GDM1 (cell line): Measurements from ENCODE around the gene RASSF4.

Experiments
- DNase-seq: peaks from one replicate; lab custom pipeline; 2025; lab: John Stamatoyannopoulos, UW

RASSF4 gene

DNA sequence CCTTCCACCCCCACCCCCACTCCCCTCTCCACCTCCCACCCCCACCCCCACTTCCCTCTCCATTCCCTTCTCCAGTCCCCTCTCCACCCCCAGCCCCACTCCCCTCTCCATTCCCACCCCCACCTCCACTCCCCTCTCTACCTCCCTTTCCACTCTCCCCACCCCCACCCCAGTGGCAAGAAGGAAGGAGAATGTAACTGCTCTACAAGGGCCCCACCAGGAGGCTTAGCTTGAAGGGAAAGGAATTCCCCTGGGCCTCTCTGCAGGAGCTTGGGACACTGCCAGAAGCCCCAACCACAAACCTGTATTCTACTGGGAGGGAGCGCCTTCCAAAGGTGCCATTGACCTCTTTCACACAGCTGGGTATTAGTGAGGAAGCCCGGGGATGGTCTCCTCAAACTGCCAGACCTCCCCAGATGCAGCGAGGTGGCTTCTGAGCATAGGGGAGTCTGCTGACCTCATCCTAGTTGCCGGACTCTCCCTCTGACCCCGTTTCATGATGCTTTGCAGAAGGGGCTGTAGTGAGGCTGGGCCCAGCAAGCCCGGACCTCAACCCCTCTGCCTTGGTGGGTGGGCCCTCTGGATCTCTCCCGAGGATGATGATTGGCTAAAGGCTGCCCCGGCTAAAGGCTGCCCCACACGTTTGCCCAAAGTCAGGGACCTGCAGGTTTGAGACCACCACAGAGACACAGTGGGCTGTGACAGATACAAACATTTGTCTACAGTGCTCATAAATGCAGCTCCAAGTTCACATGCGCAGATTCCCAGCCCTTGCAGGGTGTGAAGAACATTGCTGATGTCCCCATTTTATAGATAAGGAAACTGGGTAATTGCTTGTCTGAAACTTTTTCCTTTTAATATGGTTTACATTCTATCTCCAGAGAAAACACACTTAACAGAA is 16.1 kb downstream of the RASSF4 start:
- no peak for DNase-seq

DNA sequence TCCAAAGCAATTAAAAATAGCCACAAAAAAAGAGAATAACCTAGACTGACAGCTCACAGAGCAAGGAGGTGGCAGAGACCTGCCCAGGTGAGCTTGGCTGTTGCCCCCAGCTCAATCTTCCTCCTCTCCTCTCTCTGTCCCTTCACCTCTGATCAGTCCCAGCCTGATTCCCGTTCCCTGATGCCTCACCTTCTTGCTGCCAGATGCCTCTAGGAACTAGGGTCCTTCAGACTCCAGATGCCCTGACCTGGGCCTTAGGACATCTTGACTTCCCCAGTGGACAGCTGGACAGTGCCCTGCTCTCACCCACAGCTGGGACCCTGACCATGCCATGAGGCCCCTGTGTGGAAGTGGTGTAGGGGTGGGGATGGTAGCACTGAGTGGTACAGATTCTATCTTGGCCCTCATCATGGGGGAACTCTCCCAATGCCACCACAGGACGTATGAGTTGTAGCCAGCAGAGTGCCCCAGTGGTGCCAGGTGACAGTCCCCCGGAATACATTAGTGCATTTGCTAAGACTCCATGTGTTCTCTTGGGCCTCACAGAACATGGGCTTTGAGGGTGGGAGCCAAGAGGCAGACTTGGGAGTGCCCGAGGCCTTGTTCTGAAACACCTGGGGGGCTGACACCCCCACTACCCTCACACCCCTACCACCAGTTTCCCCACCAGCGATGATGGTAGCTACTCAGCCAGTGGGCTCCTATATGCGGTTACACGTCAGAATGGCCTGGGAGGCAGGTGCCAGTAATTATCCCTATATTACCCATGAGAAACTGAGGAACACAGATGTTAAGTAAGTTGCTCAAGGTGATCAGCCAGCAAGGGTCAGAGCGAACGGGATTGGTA is 17.0 kb downstream of the RASSF4 start:
- no peak for DNase-seq

DNA sequence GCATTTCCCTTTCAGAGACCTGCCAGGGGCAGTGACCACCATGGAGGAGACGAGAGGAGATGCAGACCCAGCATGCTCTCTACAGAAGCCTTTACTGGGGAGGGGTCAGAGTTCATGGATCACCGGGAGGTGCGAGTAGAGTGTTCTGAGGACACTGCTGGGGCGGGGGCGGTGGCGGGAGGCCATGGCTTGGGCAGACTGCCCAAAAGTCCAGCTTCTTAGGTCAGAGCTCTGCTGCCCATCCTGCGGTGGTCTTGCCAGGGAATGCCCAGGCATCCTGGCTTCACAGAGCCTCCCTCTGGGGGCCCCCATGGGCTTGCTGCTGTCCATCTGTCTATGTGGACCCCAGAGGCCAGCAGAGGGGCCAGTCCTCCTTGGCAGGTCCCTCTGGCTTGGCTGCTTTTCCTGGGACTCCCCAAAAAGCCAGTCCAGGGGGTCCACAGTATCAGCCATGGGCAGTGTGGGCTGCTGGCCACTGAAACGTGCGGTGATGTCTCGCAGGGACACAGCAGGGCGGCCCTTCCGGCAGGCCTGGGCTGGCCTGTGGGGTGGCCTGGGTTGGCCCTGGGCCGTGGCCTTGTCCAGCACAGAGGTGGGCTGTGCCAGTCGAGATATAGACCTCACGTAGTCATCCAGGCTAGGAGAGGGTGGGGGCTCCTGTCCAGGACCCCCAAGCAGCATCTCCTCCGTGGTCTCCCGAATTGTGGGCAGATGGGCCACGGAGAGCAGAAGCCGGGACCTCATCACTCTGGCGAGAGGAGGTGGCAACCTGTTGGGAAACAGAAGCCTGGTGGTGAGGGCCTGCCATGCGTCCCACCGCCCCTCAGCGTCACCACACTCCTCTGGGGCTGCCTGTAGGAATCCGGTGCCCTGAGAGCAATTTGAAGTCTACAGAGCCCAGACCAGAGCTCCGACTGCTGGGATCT is 17.9 kb downstream of the RASSF4 start:
- no peak for DNase-seq

DNA sequence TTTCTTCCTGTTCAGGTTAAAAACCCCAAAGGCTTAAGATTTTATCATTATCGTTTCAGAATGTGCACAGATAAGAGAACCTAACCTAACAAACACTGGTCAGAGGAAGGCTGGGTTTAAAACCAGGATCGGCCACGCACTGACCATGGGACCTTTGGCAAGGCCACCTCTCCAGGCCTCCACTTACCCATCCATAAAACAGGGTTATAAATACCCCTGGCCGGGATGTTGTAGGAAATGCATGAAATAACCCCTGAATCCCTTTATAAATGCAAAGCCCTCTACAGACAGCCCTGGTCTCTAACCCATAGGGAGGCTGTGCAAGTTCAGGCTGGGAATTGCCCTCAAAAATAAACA is 18.6 kb downstream of the RASSF4 start:
- no peak for DNase-seq

DNA sequence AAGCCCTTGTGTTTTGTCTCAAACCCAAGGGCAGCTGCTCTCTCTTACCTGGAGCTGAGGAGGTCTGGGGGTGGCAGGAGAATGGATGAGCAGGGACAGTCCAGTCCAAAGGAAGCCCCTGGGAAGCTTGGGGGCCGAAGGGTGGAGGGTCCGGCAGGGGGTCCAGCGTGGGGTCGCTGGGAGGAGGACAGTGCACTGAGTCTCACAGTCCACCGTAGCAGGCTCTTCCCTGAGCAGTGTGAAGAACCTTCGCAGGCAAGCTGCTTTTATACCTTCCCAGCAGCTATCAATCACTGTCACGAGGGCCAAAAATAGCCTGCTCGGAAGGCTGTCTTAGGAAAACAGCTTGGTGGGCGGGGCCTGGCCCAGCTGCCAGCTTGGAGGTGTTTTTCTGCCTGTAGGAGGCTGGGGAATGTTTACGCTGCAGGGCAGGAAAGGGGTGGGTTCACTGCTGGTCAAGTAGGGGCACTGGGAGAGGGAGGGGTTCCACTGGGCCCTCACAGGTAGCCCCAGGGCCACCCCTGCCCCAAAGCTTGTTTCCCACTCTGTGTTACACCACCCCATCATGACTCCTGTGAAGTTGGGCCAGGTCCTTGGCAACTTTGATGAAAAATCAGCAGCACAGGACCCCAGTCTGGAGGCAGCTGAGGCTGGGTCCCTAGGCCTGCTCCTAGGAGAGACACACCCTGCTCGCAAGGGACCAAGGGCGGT is 19.1 kb downstream of the RASSF4 start, which contains the start of gene DEPP1:
Gene DEPP1 (minus strand): TSS at position 240 of the 711 bp plus-strand sequence. CDS start 779 bp downstream, outside the sequence.
- peak; percentile 56 for DNase-seq

DNA sequence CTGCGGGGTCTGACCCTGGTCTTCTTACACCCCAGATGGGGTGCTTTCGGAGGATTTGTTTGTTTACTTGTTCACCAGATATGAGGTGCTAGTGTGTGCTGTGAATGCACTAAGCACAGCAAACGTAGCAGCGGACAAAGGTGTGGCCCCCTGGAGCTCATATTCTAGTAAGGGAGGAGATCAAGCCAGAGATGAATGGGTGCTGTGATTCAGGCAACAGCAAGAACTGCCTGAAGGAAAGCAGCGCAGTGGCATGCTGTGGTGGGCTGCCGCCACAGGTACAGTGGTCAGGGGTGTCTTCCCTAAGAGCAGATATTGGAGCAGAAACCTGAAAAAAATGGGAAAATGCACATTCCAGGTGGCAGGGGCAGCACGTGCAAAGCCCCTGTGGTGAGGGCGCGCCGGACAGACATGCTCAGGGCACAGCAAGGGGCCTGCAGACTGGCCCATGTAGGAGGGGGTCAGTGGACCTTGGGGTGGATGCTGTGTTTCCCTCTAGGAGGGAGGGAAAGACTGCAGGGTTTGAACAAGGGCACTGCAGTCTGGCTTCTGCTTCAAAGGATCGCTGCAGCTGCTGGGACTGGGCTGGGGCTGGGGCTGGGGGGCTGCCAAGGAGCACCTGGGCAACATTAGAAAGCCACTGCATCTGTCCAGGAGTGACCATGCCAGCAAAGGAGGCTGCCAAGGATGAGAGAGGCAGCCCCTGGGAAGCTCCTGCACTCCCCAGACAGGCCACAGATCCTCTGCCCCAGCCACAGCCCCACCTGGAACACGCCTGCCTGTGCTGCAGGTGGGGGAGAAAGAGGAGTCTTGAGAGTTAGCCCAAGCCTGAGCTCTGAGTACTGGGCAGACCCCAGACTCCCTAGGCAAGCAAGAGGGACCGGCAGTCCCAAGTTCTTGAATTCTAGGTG is 19.9 kb downstream of the RASSF4 start:
- no peak for DNase-seq

DNA sequence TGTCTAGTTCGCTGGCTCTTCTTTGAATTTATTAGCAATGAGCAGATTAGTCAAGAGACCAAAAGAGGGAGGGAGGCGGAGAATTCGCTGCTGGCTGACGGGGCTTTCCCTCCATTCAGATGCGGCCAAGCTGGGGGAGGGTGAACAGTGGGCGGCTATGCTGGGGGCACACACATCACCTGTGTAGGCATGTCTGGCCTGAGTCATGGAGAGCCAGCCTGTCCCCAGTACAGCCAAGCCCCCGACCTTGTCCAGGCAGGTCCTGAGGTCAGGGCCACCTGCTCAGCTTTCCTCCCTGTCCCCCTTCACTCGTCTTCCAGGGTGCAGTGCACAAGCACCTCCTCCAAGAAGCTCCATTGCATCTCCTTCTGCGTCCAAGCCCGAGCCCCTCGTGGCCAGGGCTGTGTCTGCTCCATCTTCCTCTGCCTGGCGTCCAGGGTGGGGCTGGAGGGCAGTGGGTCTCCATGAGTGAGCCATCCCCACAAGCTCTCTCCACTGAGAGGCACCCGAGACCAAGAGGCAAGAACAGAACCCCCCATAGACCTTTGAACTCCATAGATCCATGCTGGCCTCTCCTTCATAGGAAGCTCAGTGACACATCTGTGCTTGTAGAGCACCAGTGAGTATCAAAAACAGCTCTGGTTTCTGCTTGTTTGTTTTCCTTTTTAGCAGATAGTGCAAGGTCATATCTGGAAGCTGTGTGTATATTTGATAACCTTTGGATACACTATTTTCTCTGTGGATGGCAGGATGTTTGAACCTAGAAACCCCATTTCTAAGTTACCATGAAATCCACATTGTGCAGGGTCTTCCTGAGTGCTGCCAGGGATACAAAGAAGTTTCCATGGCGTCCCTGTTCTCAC is 20.9 kb downstream of the RASSF4 start:
- no peak for DNase-seq

DNA sequence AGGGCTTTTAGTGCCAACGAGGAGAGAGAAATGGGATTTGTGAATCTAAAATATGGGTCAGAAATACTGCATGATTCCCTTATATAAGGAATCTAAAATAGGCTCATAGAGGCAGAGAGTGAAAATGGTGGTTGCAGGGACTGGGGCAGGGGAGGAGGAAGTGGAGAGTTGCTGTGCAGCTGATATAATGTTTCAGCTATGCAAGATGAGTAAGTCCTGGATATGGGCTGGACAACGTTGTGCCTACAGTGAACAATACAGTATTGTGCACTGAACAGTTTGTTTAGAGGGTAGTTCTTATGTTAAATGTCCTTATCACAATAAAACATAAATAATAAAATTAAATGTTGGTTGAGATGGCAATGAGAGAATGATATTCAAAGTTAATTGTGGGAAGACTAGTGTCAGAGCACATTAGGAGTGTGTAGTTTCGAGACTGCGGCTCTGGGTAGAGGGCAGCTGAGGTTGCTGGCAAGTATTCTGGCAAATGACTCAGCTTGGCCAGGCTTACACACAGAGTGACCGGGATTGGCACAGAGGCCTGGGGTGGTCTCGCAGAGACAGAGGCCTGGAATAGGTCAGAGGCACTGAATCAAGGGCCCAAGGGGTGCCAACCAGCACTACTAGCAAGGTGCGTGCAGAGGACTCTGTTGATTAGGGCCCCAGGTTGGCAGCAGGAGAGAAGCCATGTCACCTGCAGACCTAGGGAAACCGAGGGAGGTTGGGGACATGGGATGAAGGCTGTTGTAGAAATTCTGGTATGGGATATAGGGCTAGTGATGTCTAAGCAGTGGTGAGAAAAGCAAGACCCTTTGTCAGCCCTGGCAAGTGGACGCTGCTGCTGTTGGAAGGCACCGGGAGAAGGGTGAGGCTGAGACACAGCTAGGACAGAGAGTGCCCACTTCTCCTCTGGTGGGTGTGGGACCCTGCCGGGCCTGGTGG is 21.8 kb downstream of the RASSF4 start:
- no peak for DNase-seq

DNA sequence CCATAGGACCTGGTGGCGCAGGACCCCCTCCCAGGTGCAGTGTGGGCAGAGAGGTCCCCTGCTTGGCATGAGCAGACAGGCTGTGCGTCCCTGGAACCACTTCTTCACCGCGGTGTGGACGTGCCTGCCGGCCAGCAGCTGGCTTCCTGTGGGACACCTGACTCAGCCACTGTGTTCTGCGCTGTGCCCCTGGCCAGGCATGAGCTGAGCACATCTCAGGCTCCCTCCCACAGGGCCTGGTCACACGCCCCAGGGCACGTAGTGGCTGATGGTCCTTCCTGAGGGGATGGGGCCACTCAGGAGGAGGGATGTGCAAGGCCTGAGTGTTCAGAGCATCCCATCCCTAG is 22.5 kb downstream of the RASSF4 start:
- DNase-seq = no peak

DNA sequence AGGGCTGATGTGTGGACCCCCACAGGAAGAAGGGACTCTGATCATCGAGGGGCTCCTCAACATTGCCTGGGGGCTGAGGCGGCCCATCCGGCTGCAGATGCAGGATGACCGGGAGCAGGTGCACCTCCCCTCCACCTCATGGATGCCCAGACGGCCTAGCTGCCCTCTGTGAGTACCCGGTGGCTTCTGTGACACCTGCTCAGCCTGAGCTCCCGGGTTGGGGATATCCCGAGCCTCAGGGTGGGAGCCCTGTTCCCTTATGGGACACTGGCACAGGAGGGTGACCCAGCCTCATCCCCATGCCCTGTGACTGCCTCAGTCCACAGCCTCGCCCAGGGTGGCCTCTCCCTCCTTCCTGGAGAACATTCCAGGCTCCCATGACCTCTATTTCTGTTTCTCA is 22.9 kb downstream of the RASSF4 start:
- DNase-seq = no peak

DNA sequence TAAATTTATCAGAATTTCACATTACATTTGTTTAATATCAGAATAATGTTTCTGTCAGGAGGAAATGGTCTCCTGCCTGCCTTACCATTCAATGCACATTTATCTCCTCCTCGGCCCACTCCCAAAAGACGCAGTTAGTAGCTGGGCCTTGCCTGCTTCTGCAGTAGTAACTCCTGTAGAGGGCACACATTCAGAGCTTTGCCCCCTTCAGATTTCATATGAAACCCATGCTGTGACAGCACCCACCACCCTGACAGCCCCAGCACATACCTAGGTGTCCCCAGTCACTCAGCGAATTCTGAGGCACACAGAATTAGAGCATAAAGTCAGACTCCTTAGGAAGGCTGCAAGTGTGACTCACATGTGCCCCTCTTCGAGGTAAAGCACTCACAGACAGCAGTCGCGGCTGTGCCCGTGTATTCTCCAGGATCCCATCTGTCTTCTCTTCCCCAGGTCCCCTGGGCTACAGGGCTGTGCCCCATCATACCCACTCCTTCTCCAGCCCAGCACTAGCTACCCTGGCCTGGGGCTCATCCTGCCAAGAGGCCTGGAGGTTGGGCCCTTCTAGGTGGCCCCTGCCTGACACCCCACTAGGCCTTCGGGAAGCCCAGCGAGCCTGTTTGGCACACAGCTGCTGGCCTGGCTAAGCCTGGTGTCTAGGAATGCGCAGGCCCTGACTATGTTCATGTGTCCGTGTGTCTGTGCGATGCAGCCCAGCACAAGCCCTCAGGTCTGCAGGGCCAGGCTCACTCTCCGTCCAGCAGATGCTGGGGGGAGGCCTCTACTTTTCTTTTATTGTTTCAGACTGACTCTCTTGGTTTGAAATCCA is 23.7 kb downstream of the RASSF4 start:
- no peak for DNase-seq

DNA sequence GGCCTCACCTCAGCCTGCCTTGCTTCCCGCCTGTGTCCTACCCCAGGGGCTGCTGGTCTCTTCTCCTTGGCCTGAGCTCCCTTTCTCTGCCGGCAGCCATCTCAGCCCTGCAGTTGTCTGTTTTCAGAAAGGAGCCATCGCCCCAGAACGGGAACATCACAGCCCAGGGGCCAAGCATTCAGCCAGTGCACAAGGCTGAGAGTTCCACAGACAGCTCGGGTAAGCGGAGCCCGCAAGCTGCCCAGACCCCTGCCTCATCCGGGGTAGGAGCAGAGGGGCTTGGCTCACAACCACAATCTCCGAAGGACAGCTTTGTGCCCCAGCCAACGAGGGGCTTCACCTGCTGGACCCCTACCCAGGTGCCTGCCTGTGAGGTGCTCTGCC is 24.3 kb downstream of the RASSF4 start:
- DNase-seq = no peak

DNA sequence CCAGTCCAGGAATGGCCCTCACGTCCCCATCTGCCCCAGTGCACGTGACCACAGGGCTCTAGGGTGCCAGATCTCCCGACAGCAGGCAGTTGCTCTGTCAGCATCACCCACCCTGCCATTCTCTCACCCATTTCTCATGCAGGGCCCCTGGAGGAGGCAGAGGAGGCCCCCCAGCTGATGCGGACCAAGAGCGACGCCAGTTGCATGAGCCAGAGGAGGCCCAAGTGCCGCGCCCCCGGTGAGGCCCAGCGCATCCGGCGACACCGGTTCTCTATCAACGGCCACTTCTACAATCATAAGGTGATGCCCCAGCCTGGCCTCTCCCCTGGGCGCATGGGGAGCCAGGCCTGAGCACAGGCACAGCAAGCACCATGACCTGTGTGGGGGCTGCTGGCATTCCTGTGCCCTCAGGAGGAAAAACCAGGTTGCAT is 25.1 kb downstream of the RASSF4 start:
- DNase-seq = no peak

DNA sequence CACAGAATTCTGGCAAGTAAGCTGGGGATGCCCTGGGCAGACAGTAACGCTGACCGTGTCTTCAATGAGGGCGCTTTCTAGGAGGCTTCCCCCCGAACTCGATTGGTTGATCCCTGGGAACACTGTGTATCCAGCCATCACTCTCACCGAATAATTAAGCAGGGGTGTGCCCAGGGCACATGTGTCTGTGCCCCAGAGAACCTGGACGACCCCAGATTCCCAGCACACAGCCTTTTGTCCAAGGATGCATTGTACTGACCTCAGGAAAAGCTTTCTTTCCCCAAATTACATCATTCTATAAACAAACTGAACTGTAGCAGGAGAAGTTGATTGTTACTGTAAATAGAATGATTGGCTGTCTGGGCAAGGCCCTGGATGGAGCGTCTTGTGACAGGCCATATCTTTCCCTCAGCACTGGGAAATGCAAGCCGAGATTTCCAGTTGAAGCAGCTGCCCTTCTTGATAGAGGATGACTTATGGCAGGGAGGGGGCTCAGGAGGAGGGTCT is 25.6 kb downstream of the RASSF4 start:
- DNase-seq = no peak

DNA sequence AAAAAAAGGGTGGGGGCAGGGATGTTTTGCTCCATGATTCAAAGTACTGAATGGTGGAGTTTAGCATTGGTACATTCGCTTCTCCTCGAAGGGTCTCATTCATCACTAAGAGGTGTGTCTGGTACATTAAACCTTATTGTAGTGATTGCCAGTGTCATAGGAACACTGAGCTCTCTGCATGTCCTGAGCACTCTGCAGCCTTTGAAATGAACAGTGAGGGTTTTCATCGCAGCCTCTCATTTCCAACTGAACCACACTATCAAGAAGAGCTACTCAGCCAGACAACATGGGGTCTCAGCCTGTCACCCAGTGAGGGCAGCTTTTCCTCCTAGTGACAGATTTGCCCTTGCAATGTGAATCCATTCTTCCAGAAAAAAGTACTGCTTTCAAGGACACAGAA is 26.6 kb downstream of the RASSF4 start:
- no peak for DNase-seq

DNA sequence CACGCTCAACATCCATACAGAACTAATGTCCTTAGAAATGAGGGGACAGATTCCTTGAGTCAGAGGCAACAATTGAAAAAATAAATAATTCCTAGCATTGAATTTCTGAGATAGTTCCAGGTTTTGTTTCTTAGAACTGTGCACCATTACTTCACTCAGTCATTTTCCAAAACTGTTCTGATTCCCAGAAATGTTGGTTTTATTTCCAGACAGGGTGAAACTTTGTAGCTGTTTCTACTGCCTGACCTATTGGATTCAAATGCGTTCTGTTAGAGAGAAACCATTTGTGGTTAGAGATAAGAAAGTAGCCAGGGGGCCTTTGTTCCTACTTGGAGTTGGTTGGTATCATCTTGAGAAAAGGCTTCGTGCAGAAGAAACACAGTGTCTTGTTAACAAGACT is 27.1 kb downstream of the RASSF4 start:
- DNase-seq = no peak

DNA sequence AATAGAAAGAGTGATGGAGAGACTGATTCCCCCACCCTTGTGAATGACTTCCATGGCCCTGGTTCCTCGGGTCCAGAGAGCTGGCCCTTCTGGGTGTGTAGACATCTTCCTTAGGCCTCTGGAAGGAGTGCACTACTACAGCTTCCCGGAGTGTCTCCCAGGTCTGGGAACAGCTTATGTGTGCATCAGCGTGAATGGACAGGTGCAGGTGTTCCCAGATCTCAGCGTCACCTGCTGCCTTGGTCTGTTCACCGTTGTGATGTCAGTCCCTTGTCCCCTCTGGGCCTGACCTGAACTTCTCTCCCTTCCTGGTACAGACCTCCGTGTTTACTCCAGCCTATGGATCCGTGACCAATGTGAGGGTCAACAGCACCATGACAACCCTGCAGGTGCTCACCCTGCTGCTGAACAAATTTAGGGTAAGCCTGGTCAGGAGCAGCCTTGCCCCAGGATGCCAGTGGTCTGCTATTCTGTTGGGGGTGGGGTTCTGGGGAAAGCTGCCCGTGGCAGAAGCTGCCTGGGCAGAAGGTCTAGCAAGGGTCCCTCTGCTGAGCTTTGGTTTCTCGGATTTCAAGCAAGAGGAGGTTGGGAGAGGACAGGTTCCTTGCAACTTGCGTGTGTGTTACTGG is 29.5 kb downstream of the RASSF4 start:
- no peak for DNase-seq
